IMR-90 (cell line): Measurements from ENCODE around the gene RNF4. TPM values are rescaled to one million over a fixed set of nuclear protein-coding genes. Genes with fewer than 3 reads are reported as not detected.

Source experiments
- ATAC-seq: fragments of 200-7000 bp; cut with Tn5 transposase; 2 replicates; pipeline ENCODE4 v1.9.1; 2020; ENCODE audit warnings: low read depth, mild to moderate bottlenecking, moderate library complexity
- BruUV-seq: library from RNA; stranded (reverse); fragments of 400-500 nt; replicated peaks from 2 replicates; lab custom pipeline; 2021; lab: Mats Ljungman, UMichigan
- CTCF ChIA-PET: fragments of 300-600 bp; formaldehyde crosslinking; extraction: SDS; loops from one replicate; lab custom pipeline; 2021; ENCODE audit warnings: antibody characterized with exemption; lab: Yijun Ruan, JAX
- POLR2A ChIA-PET: fragments of 300-600 bp; sonication (Branson Sonifier 250); formaldehyde crosslinking; loops from one replicate; lab custom pipeline; 2022; ENCODE audit warnings: antibody characterized with exemption; ENCODE audit not compliant: unreplicated experiment; lab: Charles Lee
- DNase-seq: peaks from one replicate; pipeline ENCODE4 v3.0.0; 2013
- H2AFZ ChIP-seq: replicated peaks from 2 replicates; pipeline ENCODE3; 2013; ENCODE audit warnings: low read length, mild to moderate bottlenecking; ENCODE audit not compliant: poor library complexity
- H2AK5ac ChIP-seq: 2 replicates; pipeline ENCODE4 v1.6.1; 2013; ENCODE audit warnings: low read depth, low read length, inconsistent platforms
- H2AK9ac ChIP-seq: replicated peaks from 2 replicates; pipeline ENCODE3; 2013; ENCODE audit warnings: mild to moderate bottlenecking, low read depth, low read length, moderate library complexity; ENCODE audit not compliant: poor library complexity
- H2BK120ac ChIP-seq: 2 replicates; pipeline ENCODE4 v1.6.1; 2013; ENCODE audit warnings: low read depth, low read length, inconsistent platforms
- H2BK15ac ChIP-seq: 3 replicates; pipeline ENCODE4 v1.6.1; 2013; ENCODE audit warnings: low read depth, low read length, inconsistent platforms
- H2BK20ac ChIP-seq: 2 replicates; pipeline ENCODE4 v1.6.1; 2013; ENCODE audit warnings: low read depth, mild to moderate bottlenecking, inconsistent platforms, low read length, moderate library complexity
- H2BK5ac ChIP-seq: 2 replicates; pipeline ENCODE4 v1.6.1; 2013; ENCODE audit warnings: mild to moderate bottlenecking, low read depth, low read length, inconsistent platforms; ENCODE audit not compliant: poor library complexity, severe bottlenecking
- H3K14ac ChIP-seq: replicated peaks from 2 replicates; pipeline ENCODE4 v1.6.1; 2013; ENCODE audit warnings: low read depth, low read length, inconsistent platforms
- H3K18ac ChIP-seq: 2 replicates; pipeline ENCODE4 v1.6.1; 2013; ENCODE audit warnings: low read depth, low read length, control low read depth
- H3K23ac ChIP-seq: 2 replicates; pipeline ENCODE4 v1.6.1; 2013; ENCODE audit warnings: low read depth, low read length, inconsistent platforms
- H3K27ac ChIP-seq: 2 replicates; pipeline ENCODE4 v1.5.1; 2013; ENCODE audit warnings: mild to moderate bottlenecking, control low read depth, low read length; ENCODE audit not compliant: insufficient read depth
- H3K27me3 ChIP-seq: 2 replicates; pipeline ENCODE4 v1.6.1; 2013; ENCODE audit warnings: low read length; ENCODE audit not compliant: control insufficient read depth, insufficient read depth
- H3K36me3 ChIP-seq: 2 replicates; pipeline ENCODE4 v1.6.1; 2013; ENCODE audit warnings: low read length, mixed read lengths; ENCODE audit not compliant: control insufficient read depth, insufficient read depth
- H3K4ac ChIP-seq: 2 replicates; pipeline ENCODE4 v1.6.1; 2013; ENCODE audit warnings: low read depth, low read length, inconsistent platforms
- H3K4me1 ChIP-seq: 2 replicates; pipeline ENCODE4 v1.6.1; 2013; ENCODE audit warnings: low read length, mixed read lengths; ENCODE audit not compliant: control insufficient read depth, insufficient read depth
- H3K4me2 ChIP-seq: 2 replicates; pipeline ENCODE4 v1.6.1; 2013; ENCODE audit warnings: low read depth, mild to moderate bottlenecking, control low read depth, low read length, moderate library complexity
- H3K4me3 ChIP-seq: 2 replicates; pipeline ENCODE4 v1.5.1; 2013; ENCODE audit warnings: low read depth, mild to moderate bottlenecking, control low read depth, low read length, moderate library complexity; ENCODE audit not compliant: insufficient read depth
- H3K56ac ChIP-seq: 2 replicates; pipeline ENCODE4 v1.6.1; 2013; ENCODE audit warnings: low read length, inconsistent platforms; ENCODE audit not compliant: insufficient read depth; ENCODE audit errors: extremely low read depth
- H3K79me1 ChIP-seq, 2 experiments: 2 replicates each; pipeline ENCODE4 v1.6.1; 2013; ENCODE audit warnings: low read length in 2 of 2, inconsistent platforms in 1 of 2, low read depth in 1 of 2
- H3K9ac ChIP-seq: 2 replicates; pipeline ENCODE4 v1.6.1; 2013; ENCODE audit warnings: low read depth, low read length, control low read depth
- H3K9me1 ChIP-seq: 2 replicates; pipeline ENCODE4 v1.6.1; 2013; ENCODE audit warnings: low read length, inconsistent platforms; ENCODE audit not compliant: insufficient read depth
- H3K9me3 ChIP-seq: 2 replicates; pipeline ENCODE4 v1.6.1; 2013; ENCODE audit warnings: low read length; ENCODE audit not compliant: control insufficient read depth, insufficient read depth
- H4K20me1 ChIP-seq: 2 replicates; pipeline ENCODE4 v1.6.1; 2013; ENCODE audit warnings: low read length, inconsistent platforms; ENCODE audit not compliant: insufficient read depth
- H4K5ac ChIP-seq: 2 replicates; pipeline ENCODE4 v1.6.1; 2013; ENCODE audit warnings: mild to moderate bottlenecking, low read depth, low read length, control low read depth
- H4K8ac ChIP-seq, 2 experiments: 2 replicates each; pipeline ENCODE4 v1.6.1; 2013; ENCODE audit warnings: low read depth in 2 of 2, low read length in 2 of 2, control low read depth in 1 of 2, inconsistent platforms in 1 of 2
- H4K91ac ChIP-seq: 2 replicates; pipeline ENCODE4 v1.6.1; 2013; ENCODE audit warnings: low read depth, low read length, inconsistent platforms; ENCODE audit not compliant: insufficient read depth
- CEBPB ChIP-seq: IDR thresholded peaks from 2 replicates; pipeline ENCODE4 v1.6.1; 2012; ENCODE audit warnings: low read depth, low read length, improper control_type of control experiment
- FOS ChIP-seq: fragments of 150-350 bp; IDR thresholded peaks from 2 replicates; pipeline ENCODE4 v1.6.1; 2016; ENCODE audit warnings: low read depth, low read length
- MXI1 ChIP-seq: IDR thresholded peaks from 2 replicates; pipeline ENCODE4 v1.6.1; 2012; ENCODE audit warnings: low read depth, mild to moderate bottlenecking, low read length, moderate library complexity, borderline replicate concordance
- POLR2A ChIP-seq: IDR thresholded peaks from 2 replicates; pipeline ENCODE4 v1.6.1; 2012; ENCODE audit warnings: mild to moderate bottlenecking, low read depth, low read length
- RFX5 ChIP-seq: IDR thresholded peaks from 2 replicates; pipeline ENCODE4 v1.8.0; 2012; ENCODE audit warnings: low read depth, mild to moderate bottlenecking, low read length, moderate library complexity
- SMC3 ChIP-seq: fragments of 150-350 bp; IDR thresholded peaks from 2 replicates; pipeline ENCODE4 v1.6.1; 2016; ENCODE audit warnings: low read depth, mild to moderate bottlenecking, antibody characterized with exemption, low read length, moderate library complexity
- USF2 ChIP-seq: fragments of 150-350 bp; IDR thresholded peaks from 2 replicates; pipeline ENCODE4 v1.6.1; 2017; ENCODE audit warnings: mild to moderate bottlenecking, antibody characterized with exemption, low read length, low read depth
- WGBS, 2 experiments: methylation state at CpG; one replicate each; pipeline versions ENCODE4 v1.1.5 to v1.1.7; 2013; ENCODE audit warnings: missing lambda C conversion rate in 2 of 2; ENCODE audit not compliant: insufficient read length in 1 of 2; ENCODE audit errors: extremely low coverage in 2 of 2; 5-methylcytosine and 5-hydroxymethylcytosine counted together
- dilution Hi-C: fragments of 300-500 bp; cut with HindIII; formaldehyde crosslinking; loops from one replicate; pipeline ENCODE4 v1.14.3; 2018; ENCODE audit warnings: low sequenced_read_pairs; ENCODE audit not compliant: unreplicated experiment
- in situ Hi-C: fragments of 300-500 bp; cut with MboI; formaldehyde crosslinking; loops from 3 replicates; pipeline ENCODE4 v1.14.3; 2019; ENCODE audit warnings: low sequenced_read_pairs, inconsistent platforms, mixed read lengths
- intact Hi-C: fragments of 100-400 bp; cut with micrococcal nuclease; formaldehyde crosslinking; loops from 2 replicates; pipeline ENCODE4 v1.10.0; 2022
- polyA plus RNA-seq, 3 experiments: library from polyadenylated mRNA; depleted of rRNA; stranded (reverse); fragments of >200 nt; gene quantifications; 2 replicates each; pipeline ENCODE4 v1.2.3, GENCODE V29; 2012; ENCODE audit warnings: low replicate concordance in 1 of 3
- total RNA-seq: library from RNA; depleted of rRNA; stranded (reverse); fragments of >200 nt; gene quantifications from 2 replicates; pipeline ENCODE4 v1.2.3, GENCODE V29; 2012
- TF ChIP-seq, protein P1 (sequence below): conservative IDR thresholded peaks from 2 replicates; pipeline ENCODE4 v1.5.1; 2012; ENCODE audit warnings: mild to moderate bottlenecking, low read depth, low read length, improper control_type of control experiment

Gene RNF4
- total and polyA plus RNA-seq, 2 of the 4 experiments (the other 2 are of a cell fraction): 63.8 to 73.8 TPM

DNA sequence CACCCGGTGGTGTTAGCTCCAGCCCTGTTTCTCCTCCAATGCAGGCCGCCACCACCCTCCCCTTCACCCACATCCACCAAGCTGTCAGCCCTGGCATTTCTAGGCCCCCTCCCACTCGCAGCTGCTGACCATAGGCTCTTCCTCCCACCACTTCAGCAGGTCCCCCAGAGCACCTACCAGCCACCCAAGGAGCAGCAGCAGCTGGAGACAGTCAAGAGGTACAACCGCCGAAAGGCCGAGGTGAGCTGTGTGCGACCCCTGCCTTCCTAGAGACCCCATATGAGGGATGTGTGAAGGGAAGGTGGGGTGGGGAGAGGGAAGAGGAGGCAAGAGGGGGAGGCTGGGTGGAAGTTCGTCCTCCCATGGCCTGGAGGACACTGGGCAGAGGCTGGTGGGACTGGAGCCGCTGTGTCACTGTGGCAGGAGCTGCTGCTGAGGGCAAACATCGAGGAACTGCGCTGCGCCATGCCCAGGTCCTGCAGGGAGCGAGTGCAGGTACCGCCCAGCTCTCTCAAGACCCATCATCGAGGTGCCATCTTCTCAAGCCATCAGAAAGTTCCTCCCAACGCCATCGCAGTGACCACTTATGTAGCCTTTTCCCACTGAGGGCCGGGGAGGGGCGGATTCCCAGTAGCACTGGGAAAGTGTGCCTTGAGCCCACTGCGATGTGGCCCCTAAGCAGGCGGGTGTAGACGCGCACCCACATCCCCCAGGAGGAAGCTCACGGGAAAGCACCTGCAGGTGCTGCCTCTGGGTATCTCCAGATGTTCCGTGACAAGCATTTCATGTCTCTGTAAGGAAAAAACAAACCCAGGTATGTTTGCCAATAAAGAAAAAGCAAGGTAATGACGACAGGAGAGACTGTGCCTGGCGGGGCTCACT is 19.2 kb upstream of the RNF4 start:
- Histone ChIP-seq H2AFZ (no peak overlapping the region), H2BK20ac (no peak overlapping the region), H3K9ac (no peak overlapping the region), H3K9me3 (no peaks in the 10 kb centered on the region), H2BK120ac (no peak overlapping the region), H3K4ac (no peak overlapping the region), H3K4me3 (no peak overlapping the region), H4K8ac (no peak overlapping the region), H3K9me1 (no peaks in the 10 kb centered on the region), H4K20me1 (no peaks in the 10 kb centered on the region; the same call in 1 of the 2 replicates), H2BK15ac (no peak overlapping the region), H3K36me3 (no peaks in the 10 kb centered on the region), H3K4me2 (no peak overlapping the region), H2AK9ac (no peak overlapping the region), H2BK5ac (no peak overlapping the region), H3K79me1 (no peaks in the 10 kb centered on the region), H3K56ac (no peak overlapping the region), H4K91ac (no peak overlapping the region), H3K27me3 (peaks cover 24% of the 10 kb centered on the region), H3K27ac (no peak overlapping the region), H3K18ac (no peak overlapping the region), H3K14ac (no peak overlapping the region), H3K4me1 (no peaks in the 10 kb centered on the region), H2AK5ac (no peak overlapping the region), H3K23ac (no peak overlapping the region), H4K5ac (no peak overlapping the region)
- POLR2A ChIA-PET: no interaction called here
- dilution Hi-C loops: no loop called here
- TF ChIP-seq MXI1: no peak
- no peak for TF ChIP-seq SMC3
- TF ChIP-seq RFX5: no peak
- TF ChIP-seq USF2: no peak
- TF ChIP-seq FOS: no peak
- TF ChIP-seq, protein P1, sequence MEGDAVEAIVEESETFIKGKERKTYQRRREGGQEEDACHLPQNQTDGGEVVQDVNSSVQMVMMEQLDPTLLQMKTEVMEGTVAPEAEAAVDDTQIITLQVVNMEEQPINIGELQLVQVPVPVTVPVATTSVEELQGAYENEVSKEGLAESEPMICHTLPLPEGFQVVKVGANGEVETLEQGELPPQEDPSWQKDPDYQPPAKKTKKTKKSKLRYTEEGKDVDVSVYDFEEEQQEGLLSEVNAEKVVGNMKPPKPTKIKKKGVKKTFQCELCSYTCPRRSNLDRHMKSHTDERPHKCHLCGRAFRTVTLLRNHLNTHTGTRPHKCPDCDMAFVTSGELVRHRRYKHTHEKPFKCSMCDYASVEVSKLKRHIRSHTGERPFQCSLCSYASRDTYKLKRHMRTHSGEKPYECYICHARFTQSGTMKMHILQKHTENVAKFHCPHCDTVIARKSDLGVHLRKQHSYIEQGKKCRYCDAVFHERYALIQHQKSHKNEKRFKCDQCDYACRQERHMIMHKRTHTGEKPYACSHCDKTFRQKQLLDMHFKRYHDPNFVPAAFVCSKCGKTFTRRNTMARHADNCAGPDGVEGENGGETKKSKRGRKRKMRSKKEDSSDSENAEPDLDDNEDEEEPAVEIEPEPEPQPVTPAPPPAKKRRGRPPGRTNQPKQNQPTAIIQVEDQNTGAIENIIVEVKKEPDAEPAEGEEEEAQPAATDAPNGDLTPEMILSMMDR: no peak
- TF ChIP-seq POLR2A: no peak
- TF ChIP-seq CEBPB: no peak
- in situ Hi-C loops: no loop called here
- DNase-seq: no peak
- BruUV-seq: no TSS peak
- CTCF ChIA-PET: no interaction called here
- no peak for ATAC-seq
- intact Hi-C loops: no loop called here
- WGBS, 2 experiments: 79% methylated on average over 11 of the region's 27 CpGs; no CpG with 5 or more reads in 1 of the 2 experiments
